Thyroid gland (tissue), 4 donors: ENCODE data around the gene SFN. TPM values are rescaled to one million over a fixed set of nuclear protein-coding genes. Genes with fewer than 3 reads are reported as not detected.

Source experiments
- DNase-seq, 2 donors: peaks; one replicate each; pipeline ENCODE4 v3.0.0-alpha.2; 2019
- H3K27ac ChIP-seq, 3 donors: fragments of 200-600 bp; sonication (generic); 1 replicate in 2 of 3; 2 replicates in 1 of 3; pipeline ENCODE4 v1.5.1; 2016 to 2019; ENCODE audit warnings: mild to moderate bottlenecking in 1 of 3, moderate library complexity in 1 of 3
- H3K27me3 ChIP-seq: fragments of 200-600 bp; sonication (generic); one replicate; pipeline ENCODE4 v1.5.1; 2019
- H3K36me3 ChIP-seq, 2 donors: fragments of 200-600 bp; sonication (generic); one replicate each; pipeline ENCODE4 v1.5.1; 2016 to 2019
- H3K4me1 ChIP-seq, 2 donors: fragments of 200-600 bp; sonication (generic); one replicate each; pipeline ENCODE4 v1.5.1; 2017 to 2019
- H3K4me3 ChIP-seq, 3 donors: fragments of 200-600 bp; sonication (generic); replicated peaks in 1 of 3; 1 replicate in 2 of 3; 2 replicates in 1 of 3; pipeline ENCODE4 v1.5.1; 2016; ENCODE audit warnings: mild to moderate bottlenecking in 1 of 3
- H3K9me3 ChIP-seq: fragments of 200-600 bp; sonication (generic); one replicate; pipeline ENCODE4 v1.5.1; 2017
- CTCF ChIP-seq, 6 experiments: fragments of 200-600 bp in 3 of 6; fragments of 450-650 bp in 3 of 6; sonication (generic) in 3 of 6; IDR thresholded peaks; one replicate each; pipeline ENCODE4 v1.5.1; 2016 to 2019; ENCODE audit warnings: antibody characterized with exemption in 6 of 6, mild to moderate bottlenecking in 2 of 6, inconsistent platforms in 1 of 6, moderate library complexity in 1 of 6
- POLR2A ChIP-seq, 2 donors: fragments of 450-650 bp; IDR thresholded peaks; one replicate each; pipeline ENCODE4 v1.6.1; 2017; ENCODE audit warnings: antibody characterized with exemption in 2 of 2, mild to moderate bottlenecking in 2 of 2, moderate library complexity in 1 of 2
- WGBS, 2 donors: methylation state at CpG; one replicate each; pipeline ENCODE4 v1.1.5; 2017; 5-methylcytosine and 5-hydroxymethylcytosine counted together
- intact Hi-C: fragments of 100-400 bp; cut with DNase I; formaldehyde crosslinking; loops from one replicate; pipeline ENCODE4 v1.15.1; 2023
- total RNA-seq, 4 donors: library from RNA; depleted of rRNA; stranded (reverse); fragments of >200 nt; gene quantifications; one replicate each; pipeline ENCODE4 v1.2.3, GENCODE V29; 2016

Gene SFN
- total RNA-seq, 4 donors from 2014 or later, result 0.54 to 0.73 (median 0.54) TPM; not detected in 1

- Histone ChIP-seq H3K27ac (no peak overlapping the region), H3K4me1 (peaks cover 7 to 11% of the 10 kb centered on the region in 2 donors), H3K36me3 (no peaks in the 10 kb centered on the region), H3K27me3 (no peaks in the 10 kb centered on the region), H3K9me3 (no peaks in the 10 kb centered on the region), H3K4me3 (no peak overlapping the region)
- intact Hi-C loops, result no loop called here
- DNase-seq, result no peak
- WGBS, 2 donors, result 89 to 100% methylated on average over 2 to 3 of the region's 3 CpGs
- TF ChIP-seq POLR2A (IDR thresholded peaks at IDR 0.05), result no peak
- no peak for TF ChIP-seq CTCF (IDR thresholded peaks at IDR 0.05)
Measured at GRCh38 chr1:26909951-26910342, 47.0 kb downstream of the SFN start.

- Histone ChIP-seq H3K27me3 (no peaks in the 10 kb centered on the region), H3K4me1 (peaks cover 7 to 11% of the 10 kb centered on the region in 2 donors), H3K36me3 (no peaks in the 10 kb centered on the region), H3K27ac (no peak overlapping the region), H3K9me3 (no peaks in the 10 kb centered on the region), H3K4me3 (no peak overlapping the region)
- no peak for DNase-seq
- TF ChIP-seq POLR2A (IDR thresholded peaks at IDR 0.05) (no peak), CTCF (IDR thresholded peaks at IDR 0.05) (no peak)
- intact Hi-C loops, result no loop called here
- 64 to 84% methylated on average over 4 of the region's 4 CpGs for WGBS, 2 donors
Measured at GRCh38 chr1:26910343-26911160, 47.6 kb downstream of the SFN start.

GRCh38 chr1:26911399-26912146 lies 48.6 kb downstream of the SFN start:
- H3K27ac ChIP-seq, result no peak overlapping the region
- WGBS, 2 donors, result 91% methylated on average over 8 of the region's 8 CpGs
- intact Hi-C loops, result no loop called here
- no peaks in the 10 kb centered on the region for H3K27me3 ChIP-seq
- TF ChIP-seq CTCF (IDR thresholded peaks at IDR 0.05) (no peak), POLR2A (IDR thresholded peaks at IDR 0.05) (no peak)
- H3K36me3 ChIP-seq, result no peaks in the 10 kb centered on the region
- no peaks in the 10 kb centered on the region for H3K9me3 ChIP-seq
- H3K4me3 ChIP-seq, result no peak overlapping the region
- no peak for DNase-seq
- peaks cover 7 to 11% of the 10 kb centered on the region in 2 donors for H3K4me1 ChIP-seq

- H3K4me1 ChIP-seq, result peaks cover 7 to 11% of the 10 kb centered on the region in 2 donors
- 54 to 62% methylated on average over 2 of the region's 2 CpGs for WGBS, 2 donors
- no peaks in the 10 kb centered on the region for H3K9me3 ChIP-seq
- no peak for DNase-seq
- no peaks in the 10 kb centered on the region for H3K36me3 ChIP-seq
- intact Hi-C loops, result no loop called here
- TF ChIP-seq POLR2A (IDR thresholded peaks at IDR 0.05) (no peak), CTCF (IDR thresholded peaks at IDR 0.05) (no peak)
- no peak overlapping the region for H3K27ac ChIP-seq
- no peaks in the 10 kb centered on the region for H3K27me3 ChIP-seq
- no peak overlapping the region for H3K4me3 ChIP-seq
Measured at GRCh38 chr1:26912147-26912490, 49.2 kb downstream of the SFN start.

GRCh38 chr1:26913389-26913753 lies 50.4 kb downstream of the SFN start:
- H3K27ac ChIP-seq, result peak overlapping the region; percentile 62 to 74 (median 64)
- 80% methylated on average over 1 to 3 of the region's 5 CpGs for WGBS, 2 donors
- DNase-seq, result no peak
- H3K36me3 ChIP-seq, result no peaks in the 10 kb centered on the region
- intact Hi-C loops, result no loop called here
- no peak overlapping the region for H3K4me3 ChIP-seq
- TF ChIP-seq CTCF (IDR thresholded peaks at IDR 0.05) (no peak), POLR2A (IDR thresholded peaks at IDR 0.05) (no peak)
- H3K4me1 ChIP-seq, result peaks cover 7 to 11% of the 10 kb centered on the region in 2 donors
- no peaks in the 10 kb centered on the region for H3K9me3 ChIP-seq
- H3K27me3 ChIP-seq, result no peaks in the 10 kb centered on the region
